ENCODE measurements around the gene FBXW12. TPM values are rescaled to one million over a fixed set of nuclear protein-coding genes. Genes with fewer than 3 reads are reported as not detected.

FBXW12 gene
- total and polyA plus RNA-seq, 2 donors (not counting 1 experiment from before 2014, with no cell fraction given), result not detected

DNA sequence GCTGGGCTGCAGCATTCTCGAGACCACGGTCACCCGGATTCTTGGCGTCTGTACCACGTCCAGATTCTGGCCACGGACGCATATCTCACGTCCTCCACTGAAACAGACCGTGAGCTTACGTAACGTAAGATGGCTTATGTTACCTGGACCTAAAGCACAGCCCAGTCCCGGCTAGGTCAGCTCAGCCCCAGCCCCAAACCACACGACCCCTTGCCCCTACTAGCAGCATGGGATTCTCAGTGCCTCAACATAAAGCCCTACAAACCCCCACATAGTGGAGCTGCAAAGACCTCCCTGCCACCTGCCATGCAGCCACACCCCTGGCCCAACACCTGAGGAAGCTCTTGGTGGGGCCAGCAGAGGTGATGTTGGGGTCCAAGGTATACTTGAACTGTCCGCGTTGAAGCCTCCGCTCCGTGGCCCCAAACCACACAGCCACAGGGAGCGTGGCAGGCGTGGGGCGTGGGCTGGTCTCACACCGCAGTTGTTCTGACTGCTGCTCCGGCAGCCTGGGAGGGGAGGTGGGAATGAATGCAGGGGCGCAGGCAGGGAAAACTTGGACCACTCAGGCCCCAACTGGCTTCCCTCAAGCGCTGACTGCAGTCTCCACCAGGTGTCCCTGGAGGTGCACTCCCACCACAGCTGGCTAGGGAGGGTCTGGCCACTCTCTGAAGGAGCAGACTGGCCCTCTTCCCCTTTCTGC, 43.4 kb downstream of the FBXW12 start:
- CTCF ChIA-PET, result interaction anchor here (1.1 to 1.2 kb wide), 2 partner anchors 15 to 21 kb away, joined by 3 read pairs; no protein-coding TSS in a partner anchor
- H3K4me1 Mint-ChIP-seq, result no peaks in the 10 kb centered on the region
- intact Hi-C loops (cut with micrococcal nuclease), result no loop called here
- Histone ChIP-seq H3K27ac (ENCODE audit: low read length in 2 of 2) (no peak overlapping the region), H2AFZ (ENCODE audit: insufficient read depth, low read depth, low read length, poor library complexity, severe bottlenecking) (no peak overlapping the region), H3K4me3 (ENCODE audit: control extremely low read depth in 1 of 5, extremely low read depth in 1 of 5, insufficient read depth in 1 of 5, low read depth in 2 of 5, low read length in 4 of 5) (no peak overlapping the region), H3K4me2 (replicated peaks; ENCODE audit: low read depth, low read length, poor library complexity, severe bottlenecking) (no peak overlapping the region), H3K4me1 (ENCODE audit: control insufficient read depth in 2 of 2, insufficient read depth in 2 of 2, low read length in 2 of 2) (no peaks in the 10 kb centered on the region), H3K36me3 (replicated peaks in 1 of 2; ENCODE audit: control extremely low read depth in 1 of 2, control insufficient read depth in 1 of 2, extremely low read depth in 1 of 2, insufficient read depth in 2 of 2, low read length in 1 of 2) (no peaks in the 10 kb centered on the region), H3K27me3 (replicated peaks in 1 of 4; ENCODE audit: control extremely low read depth in 1 of 4, control insufficient read depth in 3 of 4, insufficient read depth in 4 of 4, low read length in 3 of 4) (no peaks in the 10 kb centered on the region), H3K9me3 (ENCODE audit: control extremely low read depth in 1 of 3, control insufficient read depth in 2 of 3, insufficient read depth in 1 of 3, low read length in 2 of 3) (no peaks in the 10 kb centered on the region), H3K79me2 (ENCODE audit: control insufficient read depth, insufficient read depth, low read length) (no peaks in the 10 kb centered on the region), H3K9ac (ENCODE audit: low read length) (no peak overlapping the region), H4K20me1 (ENCODE audit: control insufficient read depth, insufficient read depth, low read length, poor library complexity, severe bottlenecking) (no peaks in the 10 kb centered on the region)
- H3K27ac Mint-ChIP-seq, result no peak overlapping the region
- DNase-seq (no peak), ATAC-seq (ENCODE audit: low read depth) (no peak)
- H3K27me3 Mint-ChIP-seq, result no peaks in the 10 kb centered on the region
- WGBS (ENCODE audit: insufficient coverage), result 90% methylated on average over 23 of the region's 24 CpGs
- H3K9me3 Mint-ChIP-seq (ENCODE audit: insufficient read depth), result no peaks in the 10 kb centered on the region
- no peak overlapping the region for H3K4me3 Mint-ChIP-seq
- TF ChIP-seq CTCF (IDR thresholded peaks at IDR 0.05), result no peak
- no peak for TF ChIP-seq EZH2 (IDR thresholded peaks at IDR 0.05; ENCODE audit: borderline replicate concordance, insufficient read depth, low read depth, low read length, poor library complexity, severe bottlenecking)
- POLR2A ChIA-PET, result no interaction called here

- Mint-ChIP-seq H3K27ac (no peak overlapping the region), H3K9me3 (ENCODE audit: insufficient read depth) (no peaks in the 10 kb centered on the region), H3K27me3 (no peaks in the 10 kb centered on the region), H3K4me1 (no peaks in the 10 kb centered on the region), H3K4me3 (no peak overlapping the region)
- intact Hi-C loops (cut with micrococcal nuclease), result no loop called here
- Histone ChIP-seq H3K27ac (ENCODE audit: low read length in 2 of 2) (no peak overlapping the region), H3K36me3 (replicated peaks in 1 of 2; ENCODE audit: control extremely low read depth in 1 of 2, control insufficient read depth in 1 of 2, extremely low read depth in 1 of 2, insufficient read depth in 2 of 2, low read length in 1 of 2) (no peaks in the 10 kb centered on the region), H3K4me2 (replicated peaks; ENCODE audit: low read depth, low read length, poor library complexity, severe bottlenecking) (no peak overlapping the region), H4K20me1 (ENCODE audit: control insufficient read depth, insufficient read depth, low read length, poor library complexity, severe bottlenecking) (no peaks in the 10 kb centered on the region), H3K9me3 (ENCODE audit: control extremely low read depth in 1 of 3, control insufficient read depth in 2 of 3, insufficient read depth in 1 of 3, low read length in 2 of 3) (no peaks in the 10 kb centered on the region), H3K4me1 (ENCODE audit: control insufficient read depth in 2 of 2, insufficient read depth in 2 of 2, low read length in 2 of 2) (no peaks in the 10 kb centered on the region), H3K4me3 (ENCODE audit: control extremely low read depth in 1 of 5, extremely low read depth in 1 of 5, insufficient read depth in 1 of 5, low read depth in 2 of 5, low read length in 4 of 5) (no peak overlapping the region), H3K9ac (ENCODE audit: low read length) (no peak overlapping the region), H2AFZ (ENCODE audit: insufficient read depth, low read depth, low read length, poor library complexity, severe bottlenecking) (no peak overlapping the region), H3K79me2 (ENCODE audit: control insufficient read depth, insufficient read depth, low read length) (no peaks in the 10 kb centered on the region), H3K27me3 (replicated peaks in 1 of 4; ENCODE audit: control extremely low read depth in 1 of 4, control insufficient read depth in 3 of 4, insufficient read depth in 4 of 4, low read length in 3 of 4) (no peaks in the 10 kb centered on the region)
- ChIA-PET CTCF (interaction anchor here (1.2 kb wide), 1 partner anchor 15 kb away, joined by 3 read pairs; no protein-coding TSS in a partner anchor), POLR2A (no interaction called here)
- ATAC-seq (ENCODE audit: low read depth) (no peak), DNase-seq (no peak)
- TF ChIP-seq CTCF (IDR thresholded peaks at IDR 0.05) (no peak), EZH2 (IDR thresholded peaks at IDR 0.05; ENCODE audit: borderline replicate concordance, insufficient read depth, low read depth, low read length, poor library complexity, severe bottlenecking) (no peak)
- WGBS (ENCODE audit: insufficient coverage), result 89% methylated on average over 14 of the region's 14 CpGs
Measured at GRCh38 chr3:48416091-48416505, 44.1 kb downstream of the FBXW12 start.

All from B cell (primary cell).